Measurements from ENCODE around the gene IQCE. TPM values are rescaled to one million over a fixed set of nuclear protein-coding genes. Genes with fewer than 3 reads are reported as not detected.
"Not testable (repeated sequence)": the region's sequence is repeated elsewhere in the genome, so short reads cannot be mapped to it uniquely, and the experiment has no call there.

The IQCE gene
- total RNA-seq, 2 donors from 2014 or later, result 6.6 to 9.1 TPM

GRCh38 chr7:2607923-2608904 lies 49.4 kb downstream of the IQCE start:
- no peak for TF ChIP-seq CTCF (IDR thresholded peaks at IDR 0.05)
- H3K9me3 ChIP-seq, result no peaks in the 10 kb centered on the region
- DNase-seq (ENCODE audit: low spot score), result no peak
- H3K4me3 ChIP-seq, result no peak overlapping the region
- no peaks in the 10 kb centered on the region for H3K36me3 ChIP-seq
- no peaks in the 10 kb centered on the region for H3K27me3 ChIP-seq
- H3K27ac ChIP-seq, result peak overlapping the region; percentile 72 to 80
- peaks cover 0 to 47% of the 10 kb centered on the region in 2 donors for H3K4me1 ChIP-seq

- Histone ChIP-seq H3K27ac (no peak overlapping the region), H3K9me3 (no peaks in the 10 kb centered on the region), H3K4me1 (peaks cover 0 to 55% of the 10 kb centered on the region in 2 donors), H3K27me3 (no peaks in the 10 kb centered on the region), H3K4me3 (no peak overlapping the region), H3K36me3 (no peaks in the 10 kb centered on the region)
- DNase-seq (ENCODE audit: low spot score), result no peak
- TF ChIP-seq CTCF (IDR thresholded peaks at IDR 0.05), result peak in 1 of 2 donors; percentile 39
Measured at GRCh38 chr7:2608921-2609411, 50.2 kb downstream of the IQCE start.

GRCh38 chr7:2609646-2610045 lies 50.9 kb downstream of the IQCE start:
- H3K27ac ChIP-seq; DNase-seq (ENCODE audit: low spot score); H3K4me3 ChIP-seq; H3K27me3 ChIP-seq; H3K9me3 ChIP-seq; H3K36me3 ChIP-seq: not testable (repeated sequence)
- H3K4me1 ChIP-seq, result peaks cover 0 to 61% of the 10 kb centered on the region in 2 donors

- Histone ChIP-seq H3K9me3 (no peaks in the 10 kb centered on the region), H3K36me3 (no peaks in the 10 kb centered on the region), H3K4me1 (peaks cover 0 to 61% of the 10 kb centered on the region in 2 donors), H3K27me3 (no peaks in the 10 kb centered on the region), H3K4me3 (no peak overlapping the region), H3K27ac (no peak overlapping the region)
- TF ChIP-seq CTCF (IDR thresholded peaks at IDR 0.05), result no peak
- no peak for DNase-seq (ENCODE audit: low spot score)
Measured at GRCh38 chr7:2610466-2610865, 51.7 kb downstream of the IQCE start.

- no peak overlapping the region for H3K4me3 ChIP-seq
- H3K27ac ChIP-seq, result no peak overlapping the region
- no peak for DNase-seq (ENCODE audit: low spot score)
- no peaks in the 10 kb centered on the region for H3K36me3 ChIP-seq
- no peak for TF ChIP-seq CTCF (IDR thresholded peaks at IDR 0.05)
- no peaks in the 10 kb centered on the region for H3K27me3 ChIP-seq
- H3K4me1 ChIP-seq, result peaks cover 0 to 57% of the 10 kb centered on the region in 2 donors
- no peaks in the 10 kb centered on the region for H3K9me3 ChIP-seq
Measured at GRCh38 chr7:2610898-2611297, 52.1 kb downstream of the IQCE start.

- Histone ChIP-seq H3K9me3 (no peaks in the 10 kb centered on the region), H3K36me3 (no peaks in the 10 kb centered on the region), H3K4me3 (no peak overlapping the region), H3K27ac (no peak overlapping the region), H3K27me3 (no peaks in the 10 kb centered on the region), H3K4me1 (peaks cover 0 to 52% of the 10 kb centered on the region in 2 donors)
- DNase-seq (ENCODE audit: low spot score), result no peak
- no peak for TF ChIP-seq CTCF (IDR thresholded peaks at IDR 0.05)
Measured at GRCh38 chr7:2611401-2611800, 52.6 kb downstream of the IQCE start.

All from right atrium auricular region (tissue), 2 donors.